GM12873 (cell line): ENCODE measurements around the gene SSBP3.

Source experiments
- TF ChIP-seq, protein P1 (sequence below): IDR thresholded peaks from 2 replicates; pipeline ENCODE4 v1.5.1; 2012; ENCODE audit warnings: low read depth, mild to moderate bottlenecking, moderate library complexity, low read length, control low read depth; ENCODE audit not compliant: insufficient read depth; ENCODE audit errors: missing control alignments

SSBP3 gene

DNA sequence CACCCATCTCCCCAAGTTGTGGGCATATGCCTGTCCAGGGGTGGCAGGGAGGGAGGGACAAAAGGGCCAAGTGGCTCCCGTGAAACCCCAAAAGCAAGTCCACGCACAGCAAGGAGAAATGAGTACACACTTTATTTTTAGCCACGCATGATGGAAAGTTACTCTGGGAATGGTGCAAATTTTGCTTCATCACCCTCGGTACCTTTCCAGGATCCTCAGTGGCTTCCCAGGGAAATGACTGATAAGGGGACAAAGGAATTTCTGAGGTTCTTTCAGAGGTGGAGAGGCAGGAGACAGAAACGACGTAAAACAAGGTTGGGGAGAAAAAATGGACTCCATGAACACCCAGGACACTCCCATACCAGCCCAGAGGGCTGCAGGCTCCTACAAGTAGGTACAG is 65.8 kb downstream of the SSBP3 start:
- TF ChIP-seq, protein P1, sequence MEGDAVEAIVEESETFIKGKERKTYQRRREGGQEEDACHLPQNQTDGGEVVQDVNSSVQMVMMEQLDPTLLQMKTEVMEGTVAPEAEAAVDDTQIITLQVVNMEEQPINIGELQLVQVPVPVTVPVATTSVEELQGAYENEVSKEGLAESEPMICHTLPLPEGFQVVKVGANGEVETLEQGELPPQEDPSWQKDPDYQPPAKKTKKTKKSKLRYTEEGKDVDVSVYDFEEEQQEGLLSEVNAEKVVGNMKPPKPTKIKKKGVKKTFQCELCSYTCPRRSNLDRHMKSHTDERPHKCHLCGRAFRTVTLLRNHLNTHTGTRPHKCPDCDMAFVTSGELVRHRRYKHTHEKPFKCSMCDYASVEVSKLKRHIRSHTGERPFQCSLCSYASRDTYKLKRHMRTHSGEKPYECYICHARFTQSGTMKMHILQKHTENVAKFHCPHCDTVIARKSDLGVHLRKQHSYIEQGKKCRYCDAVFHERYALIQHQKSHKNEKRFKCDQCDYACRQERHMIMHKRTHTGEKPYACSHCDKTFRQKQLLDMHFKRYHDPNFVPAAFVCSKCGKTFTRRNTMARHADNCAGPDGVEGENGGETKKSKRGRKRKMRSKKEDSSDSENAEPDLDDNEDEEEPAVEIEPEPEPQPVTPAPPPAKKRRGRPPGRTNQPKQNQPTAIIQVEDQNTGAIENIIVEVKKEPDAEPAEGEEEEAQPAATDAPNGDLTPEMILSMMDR, result no peak

DNA sequence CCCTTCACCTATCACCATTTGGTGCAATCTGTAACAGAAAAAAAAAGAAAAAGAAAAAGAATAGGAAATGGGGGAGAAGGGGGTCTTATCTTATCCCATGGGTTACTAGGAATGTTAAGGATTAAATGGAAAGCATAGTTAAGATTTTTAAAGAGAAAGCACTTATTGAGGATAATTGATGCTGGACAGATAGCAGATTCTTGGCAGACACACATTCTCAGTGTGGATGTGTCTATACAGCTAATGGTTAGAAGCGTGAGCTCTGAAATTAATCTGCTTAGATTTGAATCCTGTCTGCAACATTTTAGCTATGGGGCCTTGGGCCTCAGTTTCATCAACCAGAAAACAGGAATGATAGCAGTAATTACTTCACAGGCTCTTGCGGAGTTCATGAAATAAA is 67.1 kb downstream of the SSBP3 start:
- TF ChIP-seq, protein P1, result no peak

DNA sequence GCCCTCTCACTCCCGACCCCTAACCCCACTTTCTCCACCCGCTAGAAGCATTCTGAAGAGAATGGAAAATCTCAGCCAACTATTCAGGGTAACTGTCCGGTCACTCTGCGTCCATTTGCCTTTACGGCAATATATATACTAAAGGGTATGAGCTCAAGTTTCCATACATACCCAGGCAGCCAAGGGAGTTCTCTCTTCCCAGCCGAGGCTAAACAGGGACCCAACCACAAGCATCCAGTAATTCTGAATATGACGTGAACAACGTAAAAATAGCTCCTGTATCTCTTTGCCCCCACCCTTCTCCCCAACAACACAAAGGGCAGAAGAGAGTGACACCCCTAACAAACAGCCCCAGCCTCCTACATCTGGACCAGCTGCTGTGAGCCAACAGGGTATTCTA is 67.7 kb downstream of the SSBP3 start:
- TF ChIP-seq, protein P1, result no peak

DNA sequence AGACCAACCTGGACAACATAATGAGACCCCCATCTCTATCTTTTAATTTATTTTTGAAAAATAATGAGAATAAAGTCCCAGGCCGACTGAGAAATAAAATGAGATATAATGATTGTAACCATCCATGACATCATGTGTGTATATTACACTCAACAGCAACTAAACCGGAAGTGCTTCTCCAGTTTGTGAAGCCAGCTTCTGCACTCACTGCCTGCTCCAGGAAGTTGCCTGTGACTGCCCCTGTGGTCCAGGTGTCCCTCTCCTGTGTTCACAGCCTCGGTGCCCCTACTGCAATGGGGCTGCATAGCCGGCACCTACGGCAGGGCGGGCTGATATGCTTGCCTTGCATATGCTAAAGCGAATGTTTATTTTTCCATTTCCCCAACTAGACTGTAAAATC is 68.3 kb downstream of the SSBP3 start:
- TF ChIP-seq, protein P1, result no peak

DNA sequence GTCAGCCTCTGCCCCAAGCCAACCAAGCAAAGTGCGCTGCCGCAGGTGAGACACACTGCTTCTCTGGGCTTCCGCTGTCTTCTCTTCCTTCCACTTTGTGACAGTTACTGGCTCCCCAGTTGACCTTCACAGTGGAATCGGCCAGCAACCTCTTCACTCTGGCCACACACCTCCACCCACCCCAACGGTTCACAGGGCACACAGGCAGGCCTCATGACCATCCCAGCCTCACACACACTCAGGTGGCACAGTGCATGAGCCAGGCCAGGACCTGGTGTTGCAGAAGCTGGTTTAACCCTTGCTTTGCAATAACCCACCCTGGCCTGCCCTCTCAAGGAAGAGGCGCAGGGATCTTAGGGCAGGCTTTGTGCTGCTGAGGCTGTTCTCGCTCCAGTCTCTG is 69.2 kb downstream of the SSBP3 start:
- TF ChIP-seq, protein P1, result no peak

DNA sequence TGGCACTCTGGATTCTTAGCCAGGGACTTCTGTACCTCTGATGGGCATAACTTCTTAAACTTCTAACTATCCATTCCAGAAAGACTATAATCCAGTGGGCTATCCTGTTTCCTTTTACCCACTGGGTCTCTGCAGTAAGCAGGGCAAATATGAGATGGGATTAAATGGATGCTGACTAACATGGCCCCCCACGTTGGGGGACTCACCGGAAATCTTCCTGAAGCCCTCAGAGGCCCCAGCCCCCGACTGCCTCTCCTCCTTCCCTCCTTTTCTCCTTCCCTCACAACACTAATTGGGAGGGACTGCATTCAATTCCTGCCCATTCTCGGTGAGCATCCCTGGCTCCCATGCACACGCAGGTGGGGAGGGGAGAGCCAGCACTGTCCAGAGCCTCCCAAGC is 70.1 kb downstream of the SSBP3 start:
- TF ChIP-seq, protein P1, result no peak

DNA sequence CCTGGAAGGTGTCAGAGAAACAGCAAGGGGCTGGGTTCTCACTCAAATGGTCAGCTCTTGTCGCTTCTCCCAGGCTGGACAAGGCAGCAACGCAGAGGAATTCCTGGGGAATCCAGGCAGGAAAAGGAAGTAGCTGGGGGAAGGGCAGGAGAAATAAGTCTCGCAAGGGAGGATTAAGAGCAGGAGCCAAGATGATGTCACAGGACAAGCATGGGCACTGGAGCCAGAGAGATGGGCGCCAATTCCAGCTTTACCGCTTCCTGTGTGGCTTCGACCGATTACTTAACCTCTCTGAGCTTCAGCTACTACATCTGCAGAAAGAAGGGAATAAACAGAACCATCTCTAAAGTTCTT is 70.5 kb downstream of the SSBP3 start:
- TF ChIP-seq, protein P1, result no peak
